WTC11 (cell line): ENCODE measurements around the gene ADAT2. TPM values are rescaled to one million over a fixed set of nuclear protein-coding genes. Genes with fewer than 3 reads are reported as not detected.
A peak's percentile ranks its signal among the peaks of the same experiment; 100 is the strongest.

Source experiments
- ATAC-seq: fragments of 200-7000 bp; cut with Tn5 transposase; 2 replicates; pipeline ENCODE4 v1.10.0; 2021; ENCODE audit warnings: mild to moderate bottlenecking, moderate library complexity
- CTCF ChIA-PET: fragments of 300-600 bp; sonication (Branson Sonifier 250); formaldehyde crosslinking; loops from one replicate; lab custom pipeline; 2021; ENCODE audit warnings: antibody characterized with exemption; lab: Charles Lee
- POLR2A ChIA-PET: fragments of 350-600 bp; sonication (Branson Sonifier 250); formaldehyde crosslinking; loops from one replicate; lab custom pipeline; 2021; ENCODE audit warnings: antibody characterized with exemption; lab: Charles Lee
- DNase-seq: peaks from one replicate; pipeline ENCODE4 v3.0.0; 2021; ENCODE audit warnings: low spot score
- H3K27ac Mint-ChIP-seq: 2 replicates; pipeline ENCODE4 v1.8.0; 2021; ENCODE audit warnings: mixed read lengths
- H3K27me3 Mint-ChIP-seq: 2 replicates; pipeline ENCODE4 v1.8.0; 2021; ENCODE audit warnings: low read depth, mild to moderate bottlenecking, moderate library complexity, mixed read lengths
- H3K36me3 Mint-ChIP-seq: 2 replicates; pipeline ENCODE4 v1.8.0; 2021; ENCODE audit warnings: mixed read lengths
- H3K4me1 Mint-ChIP-seq: 2 replicates; pipeline ENCODE4 v1.8.0; 2022; ENCODE audit warnings: mixed read lengths
- H3K4me3 Mint-ChIP-seq: 2 replicates; pipeline ENCODE4 v1.8.0; 2021; ENCODE audit warnings: mild to moderate bottlenecking, moderate library complexity, mixed read lengths
- H3K9me3 Mint-ChIP-seq: 2 replicates; pipeline ENCODE4 v1.8.0; 2021; ENCODE audit warnings: mixed read lengths
- ATF1 ChIP-seq: sonication (generic); formaldehyde crosslinking; IDR thresholded peaks from 2 replicates; pipeline ENCODE4 v1.8.1; 2023; ENCODE audit warnings: mild to moderate bottlenecking, moderate library complexity, missing genetic modification reagents
- ELF4 ChIP-seq: sonication (generic); formaldehyde crosslinking; IDR thresholded peaks from 2 replicates; pipeline ENCODE4 v1.8.1; 2022; ENCODE audit warnings: low read depth, mild to moderate bottlenecking, moderate library complexity, missing genetic modification reagents
- FOXJ3 ChIP-seq: sonication (generic); formaldehyde crosslinking; IDR thresholded peaks from 2 replicates; pipeline ENCODE4 v1.9.0; 2021; ENCODE audit warnings: missing genetic modification reagents, mild to moderate bottlenecking, borderline replicate concordance
- GRHL2 ChIP-seq: fragments of 250-450 bp; sonication (Bioruptor Pico); IDR thresholded peaks from 2 replicates; pipeline ENCODE4 v1.8.0; 2022; ENCODE audit warnings: mild to moderate bottlenecking, moderate library complexity; ENCODE audit not compliant: insufficient replicate concordance, severe bottlenecking
- GTF2I ChIP-seq: fragments of 250-450 bp; sonication (Bioruptor Pico); conservative IDR thresholded peaks from 2 replicates; pipeline ENCODE4 v1.4.0; 2021; ENCODE audit warnings: mild to moderate bottlenecking
- IRF2 ChIP-seq: sonication (generic); formaldehyde crosslinking; IDR thresholded peaks from 2 replicates; pipeline ENCODE4 v1.8.0; 2022; ENCODE audit warnings: low read depth, missing genetic modification reagents, borderline replicate concordance
- MXD4 ChIP-seq: fragments of 250-450 bp; sonication (Bioruptor Pico); IDR thresholded peaks from 2 replicates; pipeline ENCODE4 v1.8.0; 2021; ENCODE audit warnings: mild to moderate bottlenecking, moderate library complexity, borderline replicate concordance
- MYBL2 ChIP-seq: sonication (generic); formaldehyde crosslinking; IDR thresholded peaks from 2 replicates; pipeline ENCODE4 v1.8.1; 2023; ENCODE audit warnings: mild to moderate bottlenecking, moderate library complexity, missing genetic modification reagents
- NFATC4 ChIP-seq: fragments of 250-450 bp; sonication (Bioruptor Pico); IDR thresholded peaks from 2 replicates; pipeline ENCODE4 v1.9.0; 2021; ENCODE audit warnings: mild to moderate bottlenecking
- NFE2L1 ChIP-seq: sonication (generic); formaldehyde crosslinking; IDR thresholded peaks from 2 replicates; pipeline ENCODE4 v1.8.1; 2023; ENCODE audit warnings: missing genetic modification reagents
- NR2C2 ChIP-seq: sonication (generic); formaldehyde crosslinking; IDR thresholded peaks from 2 replicates; pipeline ENCODE4 v1.8.0; 2022; ENCODE audit warnings: mild to moderate bottlenecking, missing genetic modification reagents
- OVOL2 ChIP-seq: fragments of 250-450 bp; sonication (Bioruptor Pico); IDR thresholded peaks from 2 replicates; pipeline ENCODE4 v1.9.0; 2021; ENCODE audit warnings: mild to moderate bottlenecking, borderline replicate concordance
- ZNF138 ChIP-seq: sonication (generic); formaldehyde crosslinking; conservative IDR thresholded peaks from 2 replicates; pipeline ENCODE4 v1.8.1; 2022; ENCODE audit warnings: mild to moderate bottlenecking, moderate library complexity, missing genetic modification reagents
- ZNF219 ChIP-seq: sonication (generic); formaldehyde crosslinking; IDR thresholded peaks from 2 replicates; pipeline ENCODE4 v1.8.0; 2023; ENCODE audit warnings: missing genetic modification reagents, mild to moderate bottlenecking, borderline replicate concordance
- total RNA-seq: library from RNA; stranded (reverse); gene quantifications from 3 replicates; pipeline ENCODE4 v1.2.3, GENCODE V29; 2021
- TF ChIP-seq, protein P1 (sequence below): sonication (generic); formaldehyde crosslinking; conservative IDR thresholded peaks from 2 replicates; pipeline ENCODE4 v1.8.1; 2022; ENCODE audit warnings: mild to moderate bottlenecking, missing genetic modification reagents
- TF ChIP-seq, protein P2 (sequence below): fragments of 250-450 bp; sonication (Bioruptor Pico); IDR thresholded peaks from 2 replicates; pipeline ENCODE4 v1.8.0; 2021; ENCODE audit warnings: mild to moderate bottlenecking
- TF ChIP-seq, protein P3 (sequence below): fragments of 250-450 bp; sonication (Bioruptor Pico); IDR thresholded peaks from 2 replicates; pipeline ENCODE4 v1.9.0; 2021; ENCODE audit warnings: mild to moderate bottlenecking
- TF ChIP-seq, protein P4 (sequence below): sonication (generic); formaldehyde crosslinking; IDR thresholded peaks from 2 replicates; pipeline ENCODE4 v1.8.0; 2022; ENCODE audit warnings: missing genetic modification reagents
- TF ChIP-seq, protein P5 (sequence below): sonication (generic); formaldehyde crosslinking; IDR thresholded peaks from 2 replicates; pipeline ENCODE4 v1.8.1; 2023; ENCODE audit warnings: mild to moderate bottlenecking, missing genetic modification reagents, moderate library complexity
- TF ChIP-seq, protein P6 (sequence below): sonication (generic); formaldehyde crosslinking; IDR thresholded peaks from 2 replicates; pipeline ENCODE4 v1.8.0; 2022; ENCODE audit warnings: mild to moderate bottlenecking, missing genetic modification reagents
- TF ChIP-seq, protein P7 (sequence below): sonication (generic); formaldehyde crosslinking; IDR thresholded peaks from 2 replicates; pipeline ENCODE4 v1.8.0; 2022; ENCODE audit warnings: mild to moderate bottlenecking, missing genetic modification reagents

ADAT2 gene
- total RNA-seq, 1 experiment from 2014 or later = 13.3 TPM

DNA sequence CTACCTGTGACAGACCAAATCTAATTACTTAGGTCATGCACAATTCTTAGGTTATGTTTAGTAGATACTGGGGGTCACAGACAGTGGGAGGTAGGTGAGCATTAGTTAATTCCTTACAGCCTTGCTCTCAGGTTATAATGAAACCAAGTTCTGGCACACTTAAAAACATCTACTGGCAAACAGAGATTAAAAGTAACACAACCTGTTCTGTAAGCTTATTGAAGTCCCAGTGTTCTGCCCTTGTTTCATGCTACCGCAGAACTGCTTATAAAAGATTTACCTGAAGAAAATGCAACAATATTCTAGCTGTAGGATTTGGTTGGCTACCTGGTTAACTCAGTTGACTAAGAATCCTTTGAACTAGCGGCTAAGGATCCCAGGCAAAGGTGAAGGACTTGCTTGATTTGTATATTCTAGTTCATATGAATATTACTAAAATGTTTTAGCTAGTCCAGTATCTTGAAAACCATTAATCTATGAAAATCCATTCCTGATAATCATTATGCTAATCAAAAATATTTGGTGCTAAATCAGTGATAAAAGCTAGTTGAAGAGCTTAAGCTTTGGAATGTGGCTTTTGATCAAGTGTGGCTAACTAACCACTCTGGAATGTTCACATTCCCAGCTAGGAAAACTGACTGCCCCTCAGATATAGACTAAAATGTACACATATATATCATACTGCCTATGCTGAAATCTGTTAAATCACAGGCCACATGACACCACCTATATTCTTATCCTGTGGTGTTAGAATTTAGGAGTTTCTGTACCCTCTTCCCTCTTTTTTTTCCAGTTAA lies 7.3 kb upstream of the ADAT2 start (continued):
- TF ChIP-seq MXD4 (CRISPR knock-in tag) (no peak), OVOL2 (CRISPR knock-in tag) (no peak), FOXJ3 (CRISPR knock-in tag) (no peak), NFATC4 (CRISPR knock-in tag) (no peak), GRHL2 (CRISPR knock-in tag) (no peak), GTF2I (CRISPR knock-in tag) (no peak)

DNA sequence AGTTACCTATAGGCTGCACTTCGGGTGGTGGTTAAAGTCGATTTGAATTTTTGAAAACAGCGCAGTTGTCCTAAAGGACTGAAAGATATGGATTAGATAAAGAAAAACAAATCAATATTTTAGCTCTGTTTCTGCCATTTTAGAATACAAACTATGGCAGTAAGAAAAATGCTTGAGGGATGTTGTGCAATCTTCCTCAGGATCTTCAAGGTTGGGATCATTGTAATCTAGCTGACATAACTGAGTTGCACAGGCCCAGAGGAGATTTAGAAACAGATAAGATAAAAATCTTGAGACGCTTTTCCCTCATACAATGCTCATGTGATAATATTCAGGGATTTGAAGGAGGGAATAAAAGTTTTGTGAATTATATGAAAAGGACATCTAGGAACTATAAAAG lies 1.0 kb upstream of the ADAT2 start:
- no peak for ATAC-seq
- TF ChIP-seq, protein P1, sequence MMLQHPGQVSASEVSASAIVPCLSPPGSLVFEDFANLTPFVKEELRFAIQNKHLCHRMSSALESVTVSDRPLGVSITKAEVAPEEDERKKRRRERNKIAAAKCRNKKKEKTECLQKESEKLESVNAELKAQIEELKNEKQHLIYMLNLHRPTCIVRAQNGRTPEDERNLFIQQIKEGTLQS = no peak
- TF ChIP-seq, protein P2, sequence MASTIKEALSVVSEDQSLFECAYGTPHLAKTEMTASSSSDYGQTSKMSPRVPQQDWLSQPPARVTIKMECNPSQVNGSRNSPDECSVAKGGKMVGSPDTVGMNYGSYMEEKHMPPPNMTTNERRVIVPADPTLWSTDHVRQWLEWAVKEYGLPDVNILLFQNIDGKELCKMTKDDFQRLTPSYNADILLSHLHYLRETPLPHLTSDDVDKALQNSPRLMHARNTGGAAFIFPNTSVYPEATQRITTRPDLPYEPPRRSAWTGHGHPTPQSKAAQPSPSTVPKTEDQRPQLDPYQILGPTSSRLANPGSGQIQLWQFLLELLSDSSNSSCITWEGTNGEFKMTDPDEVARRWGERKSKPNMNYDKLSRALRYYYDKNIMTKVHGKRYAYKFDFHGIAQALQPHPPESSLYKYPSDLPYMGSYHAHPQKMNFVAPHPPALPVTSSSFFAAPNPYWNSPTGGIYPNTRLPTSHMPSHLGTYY = no peak
- TF ChIP-seq ATF1 (CRISPR knock-in tag) (no peak), OVOL2 (CRISPR knock-in tag) (no peak), NFE2L1 (CRISPR knock-in tag) (no peak), NR2C2 (CRISPR knock-in tag) (no peak), ZNF219 (no peak), IRF2 (CRISPR knock-in tag) (no peak), ZNF138 (CRISPR knock-in tag) (no peak)
- TF ChIP-seq, protein P3, sequence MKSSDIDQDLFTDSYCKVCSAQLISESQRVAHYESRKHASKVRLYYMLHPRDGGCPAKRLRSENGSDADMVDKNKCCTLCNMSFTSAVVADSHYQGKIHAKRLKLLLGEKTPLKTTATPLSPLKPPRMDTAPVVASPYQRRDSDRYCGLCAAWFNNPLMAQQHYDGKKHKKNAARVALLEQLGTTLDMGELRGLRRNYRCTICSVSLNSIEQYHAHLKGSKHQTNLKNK (CRISPR knock-in tag) = no peak
- TF ChIP-seq, protein P4, sequence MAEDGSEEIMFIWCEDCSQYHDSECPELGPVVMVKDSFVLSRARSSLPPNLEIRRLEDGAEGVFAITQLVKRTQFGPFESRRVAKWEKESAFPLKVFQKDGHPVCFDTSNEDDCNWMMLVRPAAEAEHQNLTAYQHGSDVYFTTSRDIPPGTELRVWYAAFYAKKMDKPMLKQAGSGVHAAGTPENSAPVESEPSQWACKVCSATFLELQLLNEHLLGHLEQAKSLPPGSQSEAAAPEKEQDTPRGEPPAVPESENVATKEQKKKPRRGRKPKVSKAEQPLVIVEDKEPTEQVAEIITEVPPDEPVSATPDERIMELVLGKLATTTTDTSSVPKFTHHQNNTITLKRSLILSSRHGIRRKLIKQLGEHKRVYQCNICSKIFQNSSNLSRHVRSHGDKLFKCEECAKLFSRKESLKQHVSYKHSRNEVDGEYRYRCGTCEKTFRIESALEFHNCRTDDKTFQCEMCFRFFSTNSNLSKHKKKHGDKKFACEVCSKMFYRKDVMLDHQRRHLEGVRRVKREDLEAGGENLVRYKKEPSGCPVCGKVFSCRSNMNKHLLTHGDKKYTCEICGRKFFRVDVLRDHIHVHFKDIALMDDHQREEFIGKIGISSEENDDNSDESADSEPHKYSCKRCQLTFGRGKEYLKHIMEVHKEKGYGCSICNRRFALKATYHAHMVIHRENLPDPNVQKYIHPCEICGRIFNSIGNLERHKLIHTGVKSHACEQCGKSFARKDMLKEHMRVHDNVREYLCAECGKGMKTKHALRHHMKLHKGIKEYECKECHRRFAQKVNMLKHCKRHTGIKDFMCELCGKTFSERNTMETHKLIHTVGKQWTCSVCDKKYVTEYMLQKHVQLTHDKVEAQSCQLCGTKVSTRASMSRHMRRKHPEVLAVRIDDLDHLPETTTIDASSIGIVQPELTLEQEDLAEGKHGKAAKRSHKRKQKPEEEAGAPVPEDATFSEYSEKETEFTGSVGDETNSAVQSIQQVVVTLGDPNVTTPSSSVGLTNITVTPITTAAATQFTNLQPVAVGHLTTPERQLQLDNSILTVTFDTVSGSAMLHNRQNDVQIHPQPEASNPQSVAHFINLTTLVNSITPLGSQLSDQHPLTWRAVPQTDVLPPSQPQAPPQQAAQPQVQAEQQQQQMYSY = no peak

DNA sequence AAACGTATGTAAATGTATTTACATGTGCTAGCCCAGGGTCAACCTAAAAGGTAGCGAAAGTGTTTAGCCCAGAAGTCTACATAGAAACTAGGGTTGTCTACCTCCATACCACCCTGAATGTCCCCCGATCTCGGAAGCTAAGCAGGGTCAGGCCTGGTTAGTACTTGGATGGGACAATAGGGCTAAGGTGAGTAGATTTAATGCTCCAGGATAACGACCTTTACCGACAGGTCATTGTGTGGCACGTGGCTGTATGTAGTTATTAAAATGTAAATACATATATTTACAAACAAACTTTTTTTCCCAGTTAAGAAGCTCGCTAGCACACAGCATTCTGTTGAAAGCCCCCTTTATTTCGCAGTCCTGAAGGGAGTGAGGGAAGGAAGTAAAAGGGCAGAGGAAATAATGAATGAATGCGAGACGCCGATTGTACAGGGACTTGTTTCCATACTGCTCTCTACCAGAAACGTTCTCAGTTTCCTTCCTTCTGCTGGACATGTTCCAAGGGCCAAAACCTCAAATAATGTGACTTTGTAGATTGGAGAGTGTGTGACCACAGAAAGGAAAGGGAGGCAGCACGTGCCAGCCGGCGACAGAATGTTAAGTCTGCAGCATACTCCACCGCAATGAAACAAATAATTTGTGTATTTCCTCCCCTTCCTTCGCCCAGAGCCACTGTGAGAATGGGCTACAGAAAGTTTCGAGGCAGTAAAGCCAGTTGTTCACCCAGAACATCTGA lies 612 bp downstream of the ADAT2 start:
- ChIA-PET POLR2A (interaction anchor here (0.8 to 1.0 kb wide), 2 partner anchors 15 to 393 kb away, joined by 3 to 5 read pairs; partner anchors contain the start of gene LTV1), CTCF (interaction anchor here (0.8 to 1.9 kb wide), 4 partner anchors 23 to 975 kb away, joined by 4 to 6 read pairs (median 6); no protein-coding TSS in a partner anchor)
- Mint-ChIP-seq H3K36me3 (no peaks in the 10 kb centered on the region), H3K4me1 (peaks cover 13% of the 10 kb centered on the region), H3K4me3 (peak overlapping the region; percentile 94), H3K9me3 (no peaks in the 10 kb centered on the region), H3K27ac (peak overlapping the region; percentile 88), H3K27me3 (no peaks in the 10 kb centered on the region)
- ATAC-seq = no peak
- DNase-seq = no peak
- TF ChIP-seq, protein P5, sequence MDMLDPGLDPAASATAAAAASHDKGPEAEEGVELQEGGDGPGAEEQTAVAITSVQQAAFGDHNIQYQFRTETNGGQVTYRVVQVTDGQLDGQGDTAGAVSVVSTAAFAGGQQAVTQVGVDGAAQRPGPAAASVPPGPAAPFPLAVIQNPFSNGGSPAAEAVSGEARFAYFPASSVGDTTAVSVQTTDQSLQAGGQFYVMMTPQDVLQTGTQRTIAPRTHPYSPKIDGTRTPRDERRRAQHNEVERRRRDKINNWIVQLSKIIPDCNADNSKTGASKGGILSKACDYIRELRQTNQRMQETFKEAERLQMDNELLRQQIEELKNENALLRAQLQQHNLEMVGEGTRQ (CRISPR knock-in tag) = no peak
- TF ChIP-seq, protein P2 = no peak
- TF ChIP-seq ELF4 (CRISPR knock-in tag) (no peak), MYBL2 (CRISPR knock-in tag) (no peak), ZNF138 (CRISPR knock-in tag) (no peak)
- TF ChIP-seq, protein P6, sequence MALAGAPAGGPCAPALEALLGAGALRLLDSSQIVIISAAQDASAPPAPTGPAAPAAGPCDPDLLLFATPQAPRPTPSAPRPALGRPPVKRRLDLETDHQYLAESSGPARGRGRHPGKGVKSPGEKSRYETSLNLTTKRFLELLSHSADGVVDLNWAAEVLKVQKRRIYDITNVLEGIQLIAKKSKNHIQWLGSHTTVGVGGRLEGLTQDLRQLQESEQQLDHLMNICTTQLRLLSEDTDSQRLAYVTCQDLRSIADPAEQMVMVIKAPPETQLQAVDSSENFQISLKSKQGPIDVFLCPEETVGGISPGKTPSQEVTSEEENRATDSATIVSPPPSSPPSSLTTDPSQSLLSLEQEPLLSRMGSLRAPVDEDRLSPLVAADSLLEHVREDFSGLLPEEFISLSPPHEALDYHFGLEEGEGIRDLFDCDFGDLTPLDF (CRISPR knock-in tag) = no peak
- TF ChIP-seq, protein P7, sequence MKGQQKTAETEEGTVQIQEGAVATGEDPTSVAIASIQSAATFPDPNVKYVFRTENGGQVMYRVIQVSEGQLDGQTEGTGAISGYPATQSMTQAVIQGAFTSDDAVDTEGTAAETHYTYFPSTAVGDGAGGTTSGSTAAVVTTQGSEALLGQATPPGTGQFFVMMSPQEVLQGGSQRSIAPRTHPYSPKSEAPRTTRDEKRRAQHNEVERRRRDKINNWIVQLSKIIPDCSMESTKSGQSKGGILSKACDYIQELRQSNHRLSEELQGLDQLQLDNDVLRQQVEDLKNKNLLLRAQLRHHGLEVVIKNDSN (CRISPR knock-in tag) = no peak

More for the DNA sequence above, 1.0 kb upstream of the ADAT2 start:
- Mint-ChIP-seq H3K27me3 (no peaks in the 10 kb centered on the region), H3K9me3 (no peaks in the 10 kb centered on the region), H3K36me3 (no peaks in the 10 kb centered on the region), H3K4me3 (peak overlapping the region; percentile 94), H3K27ac (0 out of 2 replicates have a peak overlapping the region, but pooled peaks have one; percentile 82), H3K4me1 (peaks cover 13% of the 10 kb centered on the region)
- ChIA-PET CTCF (interaction anchor here (1.9 kb wide), 1 partner anchor 62 kb away, joined by 6 read pairs; no protein-coding TSS in a partner anchor), POLR2A (no interaction called here)
- no peak for DNase-seq
